GM23338 (cell line): ENCODE measurements around the gene ACBD4. TPM values are rescaled to one million over a fixed set of nuclear protein-coding genes. Genes with fewer than 3 reads are reported as not detected.

Experiments
- ATAC-seq: fragments of 200-7000 bp; cut with Tn5 transposase; 3 replicates; pipeline ENCODE4 v1.9.1; 2020
- DNase-seq: peaks from one replicate; pipeline ENCODE4 v3.0.0-alpha.2; 2015; ENCODE audit warnings: low spot score
- H2AFZ ChIP-seq: fragments of 200-600 bp; sonication (generic); 2 replicates; pipeline ENCODE4 v1.8.0; 2016; ENCODE audit warnings: antibody characterized with exemption, mild to moderate bottlenecking, moderate library complexity
- H3F3A ChIP-seq: fragments of 200-600 bp; sonication (generic); replicated peaks from 2 replicates; pipeline ENCODE4 v1.8.0; 2017; ENCODE audit warnings: antibody characterized with exemption, mixed run types, low read depth
- H3K27ac ChIP-seq: fragments of 200-600 bp; sonication (generic); 2 replicates; pipeline ENCODE4 v1.6.1; 2016; ENCODE audit warnings: low read depth
- H3K27me3 ChIP-seq: fragments of 200-600 bp; sonication (generic); 2 replicates; pipeline ENCODE4 v1.8.0; 2016; ENCODE audit warnings: mild to moderate bottlenecking, mixed run types, moderate library complexity; ENCODE audit not compliant: insufficient read depth
- H3K36me3 ChIP-seq: fragments of 200-600 bp; sonication (generic); 2 replicates; pipeline ENCODE4 v1.8.0; 2016; ENCODE audit warnings: mild to moderate bottlenecking; ENCODE audit not compliant: insufficient read depth
- H3K4me1 ChIP-seq: fragments of 200-600 bp; sonication (generic); 2 replicates; pipeline ENCODE4 v1.8.0; 2016; ENCODE audit warnings: mild to moderate bottlenecking, moderate library complexity; ENCODE audit not compliant: insufficient read depth
- H3K4me2 ChIP-seq: fragments of 200-600 bp; sonication (generic); 2 replicates; pipeline ENCODE4 v1.7.1; 2017; ENCODE audit warnings: mixed run types
- H3K4me3 ChIP-seq: fragments of 200-600 bp; sonication (generic); 2 replicates; pipeline ENCODE4 v1.6.1; 2016; ENCODE audit warnings: mixed run types
- H3K79me2 ChIP-seq: fragments of 200-600 bp; sonication (generic); replicated peaks from 2 replicates; pipeline ENCODE4 v1.8.0; 2017; ENCODE audit warnings: mild to moderate bottlenecking; ENCODE audit not compliant: insufficient read depth
- H3K9me2 ChIP-seq: fragments of 200-600 bp; sonication (generic); 2 replicates; pipeline ENCODE4 v1.8.0; 2017; ENCODE audit not compliant: insufficient read depth
- H4K20me1 ChIP-seq: fragments of 200-600 bp; sonication (generic); replicated peaks from 2 replicates; pipeline ENCODE4 v1.8.0; 2017; ENCODE audit warnings: mild to moderate bottlenecking; ENCODE audit not compliant: insufficient read depth
- H3K27ac Mint-ChIP-seq: 2 replicates; pipeline ENCODE4 v1.8.0; 2020; ENCODE audit warnings: inconsistent platforms, mild to moderate bottlenecking, moderate library complexity, mixed read lengths
- H3K27me3 Mint-ChIP-seq: 3 replicates; pipeline ENCODE4 v1.8.0; 2022; ENCODE audit warnings: low read depth, mild to moderate bottlenecking, moderate library complexity, mixed read lengths, inconsistent platforms; ENCODE audit not compliant: insufficient read depth, poor library complexity
- H3K36me3 Mint-ChIP-seq: 3 replicates; pipeline ENCODE4 v1.8.0; 2021; ENCODE audit warnings: low read depth, mild to moderate bottlenecking, inconsistent platforms, moderate library complexity, mixed read lengths
- H3K4me1 Mint-ChIP-seq: 3 replicates; pipeline ENCODE4 v1.8.0; 2020; ENCODE audit warnings: mild to moderate bottlenecking, inconsistent platforms, mixed read lengths
- H3K4me3 Mint-ChIP-seq: 3 replicates; pipeline ENCODE4 v1.8.0; 2021; ENCODE audit warnings: moderate library complexity, mild to moderate bottlenecking, inconsistent platforms, mixed read lengths
- H3K9me3 Mint-ChIP-seq: 3 replicates; pipeline ENCODE4 v1.8.0; 2020; ENCODE audit warnings: moderate library complexity, mild to moderate bottlenecking, inconsistent platforms, mixed read lengths
- CREB1 ChIP-seq: fragments of 250-450 bp; sonication (Bioruptor Pico); IDR thresholded peaks from 2 replicates; pipeline ENCODE4 v1.5.0; 2020; ENCODE audit warnings: low read depth, mild to moderate bottlenecking, moderate library complexity
- ZNF331 ChIP-seq: fragments of 250-450 bp; sonication (Bioruptor Pico); IDR thresholded peaks from 2 replicates; pipeline ENCODE4 v1.5.0; 2020; ENCODE audit warnings: low read depth, mild to moderate bottlenecking, moderate library complexity
- polyA plus RNA-seq: library from polyadenylated mRNA; unstranded; fragments of >200 nt; fragmentation: Nextera tagmentation; extraction: Ambion mirVana; gene quantifications from 2 replicates; pipeline ENCODE4 v1.2.1, GENCODE V29; 2016
- total RNA-seq: library from RNA; depleted of rRNA; stranded (reverse); fragments of >200 nt; shearing (Covaris generic); gene quantifications from 2 replicates; pipeline ENCODE4 v1.2.3, GENCODE V29; 2014
- TF ChIP-seq, protein P1 (sequence below): IDR thresholded peaks from 2 replicates; pipeline ENCODE4 v1.6.1; 2016; ENCODE audit warnings: antibody characterized with exemption
- TF ChIP-seq, protein P2 (sequence below), 2 experiments: fragments of 200-600 bp in 1 of 2; sonication (generic) in 1 of 2; conservative IDR thresholded peaks; 2 replicates each; pipeline versions ENCODE4 v1.5.1 to v1.6.1; 2016 to 2017; ENCODE audit warnings: antibody characterized with exemption in 2 of 2, low read depth in 2 of 2, mild to moderate bottlenecking in 2 of 2, moderate library complexity in 1 of 2

ACBD4 gene
- total and polyA plus RNA-seq, 2 experiments from 2014 or later = 4.5 to 6.7 TPM

DNA sequence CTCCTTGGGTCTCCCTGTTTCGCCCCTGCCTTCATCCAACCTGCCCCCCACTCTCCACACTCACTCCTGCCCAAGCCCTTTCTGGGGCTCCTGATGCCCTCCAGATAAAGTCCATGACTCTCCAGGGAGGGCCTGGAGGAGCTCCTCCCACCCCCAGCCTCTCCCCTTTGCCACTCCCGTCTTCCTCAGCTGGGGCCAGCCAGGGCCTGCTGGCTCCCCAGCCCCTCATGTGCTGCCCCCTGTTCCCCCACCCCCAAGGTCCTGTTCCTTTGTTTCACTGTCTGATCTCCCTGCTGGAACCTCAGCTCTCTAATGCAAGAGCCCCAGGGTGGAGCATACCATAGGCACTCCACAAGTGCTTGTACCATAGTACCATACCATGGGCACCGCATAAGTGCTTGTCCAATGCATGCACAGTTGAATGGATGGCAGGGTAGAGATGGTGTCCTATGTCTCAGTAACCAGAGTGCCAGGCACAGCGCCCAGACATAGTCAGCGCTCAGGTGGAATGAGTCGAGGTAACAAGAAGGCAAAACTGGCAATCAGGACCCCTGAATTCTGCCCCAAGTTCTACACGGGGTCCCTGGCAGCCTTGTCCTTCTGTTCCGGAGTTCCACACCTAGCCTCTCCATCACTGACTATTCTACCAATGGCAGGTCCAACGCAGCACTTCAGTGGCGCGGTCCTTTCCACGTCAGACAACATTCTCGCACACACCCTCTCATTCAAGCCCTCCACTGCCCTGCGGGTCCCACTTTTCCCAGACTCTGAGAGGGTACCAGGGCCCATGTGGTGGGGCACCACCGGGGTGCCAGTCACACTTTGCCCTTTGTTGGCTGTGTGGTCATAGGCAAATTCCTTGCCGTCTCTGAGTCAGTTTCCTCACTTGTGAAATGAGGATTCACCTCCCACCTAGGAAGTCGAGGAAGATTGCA lies 4.5 kb upstream of the ACBD4 start:
- H4K20me1 ChIP-seq = no peaks in the 10 kb centered on the region; the same call in 1 of the 2 replicates
- H3K4me1 Mint-ChIP-seq = peaks cover 13% of the 10 kb centered on the region
- no peak for ATAC-seq
- no peaks in the 10 kb centered on the region for H3K9me2 ChIP-seq
- H3K36me3 ChIP-seq = no peaks in the 10 kb centered on the region
- H3K4me3 Mint-ChIP-seq = peak overlapping the region; percentile 70
- peak overlapping the region; percentile 90; the same call in 1 of the 2 replicates for H3K4me2 ChIP-seq
- peaks cover 3% of the 10 kb centered on the region; the same call in 1 of the 3 replicates for H3K36me3 Mint-ChIP-seq
- peaks cover 2% of the 10 kb centered on the region; the same call in 1 of the 2 replicates for H3K4me1 ChIP-seq
- no peak overlapping the region for H3K27ac Mint-ChIP-seq
- H3K27ac ChIP-seq = no peak overlapping the region
- no peak for DNase-seq
- no peaks in the 10 kb centered on the region for H3K9me3 Mint-ChIP-seq
- no peak overlapping the region for H2AFZ ChIP-seq
- peaks cover 8% of the 10 kb centered on the region; the same call in 1 of the 2 replicates for H3F3A ChIP-seq
- no peaks in the 10 kb centered on the region for H3K79me2 ChIP-seq
- no peaks in the 10 kb centered on the region for H3K27me3 ChIP-seq
- TF ChIP-seq, protein P1, sequence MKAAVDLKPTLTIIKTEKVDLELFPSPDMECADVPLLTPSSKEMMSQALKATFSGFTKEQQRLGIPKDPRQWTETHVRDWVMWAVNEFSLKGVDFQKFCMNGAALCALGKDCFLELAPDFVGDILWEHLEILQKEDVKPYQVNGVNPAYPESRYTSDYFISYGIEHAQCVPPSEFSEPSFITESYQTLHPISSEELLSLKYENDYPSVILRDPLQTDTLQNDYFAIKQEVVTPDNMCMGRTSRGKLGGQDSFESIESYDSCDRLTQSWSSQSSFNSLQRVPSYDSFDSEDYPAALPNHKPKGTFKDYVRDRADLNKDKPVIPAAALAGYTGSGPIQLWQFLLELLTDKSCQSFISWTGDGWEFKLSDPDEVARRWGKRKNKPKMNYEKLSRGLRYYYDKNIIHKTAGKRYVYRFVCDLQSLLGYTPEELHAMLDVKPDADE = no peak
- TF ChIP-seq ZNF331 (CRISPR knock-in tag) = no peak
- H3K27me3 Mint-ChIP-seq = peaks cover 28% of the 10 kb centered on the region
- peak overlapping the region; percentile 90; the same call in 1 of the 2 replicates for H3K4me3 ChIP-seq

DNA sequence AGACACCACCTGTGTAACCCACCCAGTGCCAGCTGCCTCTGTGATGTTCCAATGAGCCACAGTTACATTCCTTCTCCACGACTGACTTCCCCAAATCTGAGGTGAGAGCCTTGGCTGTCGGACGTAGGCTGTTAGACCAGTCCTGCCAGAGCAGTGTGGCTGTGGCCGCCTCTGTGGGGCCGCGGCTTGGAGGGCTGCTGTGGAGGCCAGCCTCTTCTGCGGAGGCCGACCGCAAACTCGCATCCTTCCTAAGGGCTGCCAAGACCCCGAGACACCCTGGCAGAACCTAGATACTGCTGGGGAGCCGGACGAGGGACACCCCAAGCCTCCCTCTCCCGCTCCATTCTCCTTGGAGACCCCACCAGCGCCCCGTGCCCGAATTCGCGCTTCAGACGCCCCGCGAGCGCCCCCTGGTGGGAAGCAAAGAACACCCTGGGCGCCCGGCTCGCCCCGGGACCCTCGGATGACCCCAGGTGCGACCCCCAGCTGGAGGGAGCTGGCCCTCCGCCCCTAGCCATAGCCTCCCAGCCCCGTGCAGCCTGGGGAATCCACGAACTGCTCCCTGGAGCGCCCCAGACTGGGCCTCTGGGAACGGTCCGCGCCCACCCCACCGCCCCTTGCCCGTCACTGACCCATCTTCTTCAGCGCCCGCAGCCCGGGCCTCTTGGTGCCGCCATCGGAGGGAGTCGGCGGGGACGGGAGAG lies 3.7 kb upstream of the ACBD4 start:
- Histone ChIP-seq H3K36me3 (no peaks in the 10 kb centered on the region), H3K27ac (no peak overlapping the region), H3K79me2 (no peaks in the 10 kb centered on the region), H3K9me2 (no peaks in the 10 kb centered on the region), H3K4me3 (peak overlapping the region; percentile 90), H3F3A (peaks cover 6% of the 10 kb centered on the region; the same call in 1 of the 2 replicates), H3K27me3 (no peaks in the 10 kb centered on the region), H2AFZ (peak overlapping the region; percentile 95), H3K4me2 (peak overlapping the region; percentile 90), H4K20me1 (no peaks in the 10 kb centered on the region; the same call in 1 of the 2 replicates), H3K4me1 (peaks cover 3% of the 10 kb centered on the region; the same call in 1 of the 2 replicates)
- peaks cover 3% of the 10 kb centered on the region; the same call in 1 of the 3 replicates for H3K36me3 Mint-ChIP-seq
- no peak overlapping the region for H3K27ac Mint-ChIP-seq
- peak; percentile 86 for DNase-seq
- H3K4me1 Mint-ChIP-seq = peaks cover 17% of the 10 kb centered on the region
- H3K9me3 Mint-ChIP-seq = no peaks in the 10 kb centered on the region
- peaks cover 28% of the 10 kb centered on the region for H3K27me3 Mint-ChIP-seq
- peak; percentile 9 for ATAC-seq
- peak overlapping the region; percentile 70 for H3K4me3 Mint-ChIP-seq
- TF ChIP-seq CREB1 (CRISPR knock-in tag) = no peak
- TF ChIP-seq, protein P2, sequence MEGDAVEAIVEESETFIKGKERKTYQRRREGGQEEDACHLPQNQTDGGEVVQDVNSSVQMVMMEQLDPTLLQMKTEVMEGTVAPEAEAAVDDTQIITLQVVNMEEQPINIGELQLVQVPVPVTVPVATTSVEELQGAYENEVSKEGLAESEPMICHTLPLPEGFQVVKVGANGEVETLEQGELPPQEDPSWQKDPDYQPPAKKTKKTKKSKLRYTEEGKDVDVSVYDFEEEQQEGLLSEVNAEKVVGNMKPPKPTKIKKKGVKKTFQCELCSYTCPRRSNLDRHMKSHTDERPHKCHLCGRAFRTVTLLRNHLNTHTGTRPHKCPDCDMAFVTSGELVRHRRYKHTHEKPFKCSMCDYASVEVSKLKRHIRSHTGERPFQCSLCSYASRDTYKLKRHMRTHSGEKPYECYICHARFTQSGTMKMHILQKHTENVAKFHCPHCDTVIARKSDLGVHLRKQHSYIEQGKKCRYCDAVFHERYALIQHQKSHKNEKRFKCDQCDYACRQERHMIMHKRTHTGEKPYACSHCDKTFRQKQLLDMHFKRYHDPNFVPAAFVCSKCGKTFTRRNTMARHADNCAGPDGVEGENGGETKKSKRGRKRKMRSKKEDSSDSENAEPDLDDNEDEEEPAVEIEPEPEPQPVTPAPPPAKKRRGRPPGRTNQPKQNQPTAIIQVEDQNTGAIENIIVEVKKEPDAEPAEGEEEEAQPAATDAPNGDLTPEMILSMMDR (conservative IDR thresholded peaks at IDR 0.05; ENCODE audit: low read depth in 2 of 2) = peak; percentile 79 to 89
